HG02678 (cell line): ENCODE data around the gene EVI5L.

Experiments used
- ATAC-seq: cut with Tn5 transposase; IDR thresholded peaks from one replicate; pipeline ENCODE4 v1.9.1; 2021; ENCODE audit warnings: mild to moderate bottlenecking, moderate library complexity; ENCODE audit not compliant: unreplicated experiment

The EVI5L gene

GRCh38 chr19:7859831-7860713 is 30.1 kb downstream of the EVI5L start:
- no peak for ATAC-seq

GRCh38 chr19:7860714-7861618 is 30.9 kb downstream of the EVI5L start:
- ATAC-seq: no peak

GRCh38 chr19:7861619-7862412 is 31.8 kb downstream of the EVI5L start:
- ATAC-seq: no peak

- ATAC-seq: no peak
These were observed 32.5 kb downstream of the EVI5L start for GRCh38 chr19:7862413-7862951.

GRCh38 chr19:7863157-7863970 is 33.3 kb downstream of the EVI5L start:
- ATAC-seq: no peak

- no peak for ATAC-seq
These were observed 34.1 kb downstream of the EVI5L start for GRCh38 chr19:7863971-7864689.

- ATAC-seq: no peak
These were observed 34.7 kb downstream of the EVI5L start for GRCh38 chr19:7864690-7865074.

GRCh38 chr19:7865262-7865911 is 35.4 kb downstream of the EVI5L start:
- ATAC-seq: no peak

- no peak for ATAC-seq
These were observed 36.5 kb downstream of the EVI5L start for GRCh38 chr19:7866399-7867091.

- ATAC-seq: no peak
These were observed 37.2 kb downstream of the EVI5L start for GRCh38 chr19:7867092-7867844.

- ATAC-seq: no peak
These were observed 38.3 kb downstream of the EVI5L start for GRCh38 chr19:7868326-7868670.

GRCh38 chr19:7868671-7869452 is 38.8 kb downstream of the EVI5L start:
- ATAC-seq: peak; percentile 60

GRCh38 chr19:7869453-7869909 is 39.5 kb downstream of the EVI5L start:
- ATAC-seq: peak; percentile 41

GRCh38 chr19:7869910-7870511 is 40.0 kb downstream of the EVI5L start:
- ATAC-seq: no peak

GRCh38 chr19:7870571-7871436 is 40.8 kb downstream of the EVI5L start:
- no peak for ATAC-seq
